Measurements from ENCODE around the gene NBPF20. TPM values are rescaled to one million over a fixed set of nuclear protein-coding genes. Genes with fewer than 3 reads are reported as not detected.
"Not testable (repeated sequence)": the region's sequence is repeated elsewhere in the genome, so short reads cannot be mapped to it uniquely, and the experiment has no call there.

Gene NBPF20
- polyA plus RNA-seq (6.8 and 7.0 TPM in 2 replicates), polyA minus RNA-seq (7.8 and 9.4 TPM in 2 replicates)

GRCh38 chr1:145425436-145426029, at the start of gene NBPF20:
Gene NBPF20 (minus strand): TSS chr1:145425603. CDS start chr1:145405272, 20,331 bp downstream.
- Histone ChIP-seq H3K9me2 (ENCODE audit: insufficient read depth, low read length) (no peaks in the 10 kb centered on the region), H3K9ac (ENCODE audit: low read length) (peak within 1 kb of the TSS; percentile 71), H4K20me1 (ENCODE audit: insufficient read depth) (no peaks in the 10 kb centered on the region), H3K27me3 (ENCODE audit: insufficient read depth, low read depth, low read length) (peaks cover 16% of the 10 kb centered on the region), H3K36me3 (ENCODE audit: insufficient read depth, low read length) (no peaks in the 10 kb centered on the region), H3F3A (ENCODE audit: insufficient read depth, low read length, poor library complexity, severe bottlenecking) (no peaks in the 10 kb centered on the region), H3K79me2 (replicated peaks; ENCODE audit: insufficient read depth, low read length) (no peaks in the 10 kb centered on the region), H2AFZ (ENCODE audit: low read depth, low read length) (peak within 1 kb of the TSS; percentile 76), H3K27ac (ENCODE audit: low read length) (peak within 1 kb of the TSS; percentile 56), H3K4me3 (ENCODE audit: low read length) (peak within 1 kb of the TSS; percentile 76), H3K9me3 (ENCODE audit: low read length) (peaks cover 2% of the 10 kb centered on the region), H3K4me2 (ENCODE audit: low read length) (no peak within 1 kb of the TSS)
- peak; percentile 74 for TF ChIP-seq MXI1 (conservative IDR thresholded peaks at IDR 0.05; ENCODE audit: poor library complexity, severe bottlenecking)
- peak; percentile 55 for TF ChIP-seq SMC3 (conservative IDR thresholded peaks at IDR 0.05; ENCODE audit: poor library complexity)
- TF ChIP-seq TAF1 (IDR thresholded peaks at IDR 0.05; ENCODE audit: low read depth), result no peak
- TF ChIP-seq POLR2AphosphoS5 (IDR thresholded peaks at IDR 0.05), result no peak
- TF ChIP-seq RAD21 (conservative IDR thresholded peaks at IDR 0.05), result peak; percentile 44
- TF ChIP-seq, protein P1, sequence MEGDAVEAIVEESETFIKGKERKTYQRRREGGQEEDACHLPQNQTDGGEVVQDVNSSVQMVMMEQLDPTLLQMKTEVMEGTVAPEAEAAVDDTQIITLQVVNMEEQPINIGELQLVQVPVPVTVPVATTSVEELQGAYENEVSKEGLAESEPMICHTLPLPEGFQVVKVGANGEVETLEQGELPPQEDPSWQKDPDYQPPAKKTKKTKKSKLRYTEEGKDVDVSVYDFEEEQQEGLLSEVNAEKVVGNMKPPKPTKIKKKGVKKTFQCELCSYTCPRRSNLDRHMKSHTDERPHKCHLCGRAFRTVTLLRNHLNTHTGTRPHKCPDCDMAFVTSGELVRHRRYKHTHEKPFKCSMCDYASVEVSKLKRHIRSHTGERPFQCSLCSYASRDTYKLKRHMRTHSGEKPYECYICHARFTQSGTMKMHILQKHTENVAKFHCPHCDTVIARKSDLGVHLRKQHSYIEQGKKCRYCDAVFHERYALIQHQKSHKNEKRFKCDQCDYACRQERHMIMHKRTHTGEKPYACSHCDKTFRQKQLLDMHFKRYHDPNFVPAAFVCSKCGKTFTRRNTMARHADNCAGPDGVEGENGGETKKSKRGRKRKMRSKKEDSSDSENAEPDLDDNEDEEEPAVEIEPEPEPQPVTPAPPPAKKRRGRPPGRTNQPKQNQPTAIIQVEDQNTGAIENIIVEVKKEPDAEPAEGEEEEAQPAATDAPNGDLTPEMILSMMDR (IDR thresholded peaks at IDR 0.05; ENCODE audit: poor library complexity, severe bottlenecking), result peak; percentile 24

DNA sequence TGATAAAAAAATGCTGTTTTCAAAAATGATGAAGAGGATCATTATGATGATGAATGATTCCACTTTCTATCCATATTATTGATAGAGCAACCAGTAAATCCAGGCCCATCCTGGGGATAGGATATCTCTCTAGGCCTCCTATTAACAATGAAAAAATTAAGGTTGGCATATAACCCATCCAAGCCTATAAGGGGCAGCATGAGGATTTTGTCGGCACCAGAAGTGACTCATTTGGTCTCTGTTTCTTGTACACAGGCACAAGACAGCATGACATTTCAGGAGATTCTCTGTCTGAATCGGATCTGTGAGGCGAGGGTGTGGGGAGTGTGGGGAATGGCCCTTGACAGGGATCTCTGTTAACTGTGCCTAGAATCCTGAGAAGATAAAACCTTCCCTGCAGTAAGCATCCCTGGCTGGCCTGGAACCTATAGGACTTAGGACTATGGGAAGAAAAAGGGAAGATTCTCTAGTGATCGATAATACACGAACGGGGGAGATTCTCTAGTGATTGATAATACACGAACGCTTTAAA, 49.5 kb upstream of the NBPF20 start:
- H3K9me2 ChIP-seq (ENCODE audit: insufficient read depth, low read length); H3K27ac ChIP-seq (ENCODE audit: low read length); H3K79me2 ChIP-seq (replicated peaks; ENCODE audit: insufficient read depth, low read length); H3F3A ChIP-seq (ENCODE audit: insufficient read depth, low read length, poor library complexity, severe bottlenecking); H3K9me3 ChIP-seq (ENCODE audit: low read length); H2AFZ ChIP-seq (ENCODE audit: low read depth, low read length); H4K20me1 ChIP-seq (ENCODE audit: insufficient read depth); H3K27me3 ChIP-seq (ENCODE audit: insufficient read depth, low read depth, low read length); H3K4me2 ChIP-seq (ENCODE audit: low read length); H3K36me3 ChIP-seq (ENCODE audit: insufficient read depth, low read length); H3K9ac ChIP-seq (ENCODE audit: low read length): not testable (repeated sequence)
- H3K4me3 ChIP-seq (ENCODE audit: low read length), result peak overlapping the region; percentile 53

DNA sequence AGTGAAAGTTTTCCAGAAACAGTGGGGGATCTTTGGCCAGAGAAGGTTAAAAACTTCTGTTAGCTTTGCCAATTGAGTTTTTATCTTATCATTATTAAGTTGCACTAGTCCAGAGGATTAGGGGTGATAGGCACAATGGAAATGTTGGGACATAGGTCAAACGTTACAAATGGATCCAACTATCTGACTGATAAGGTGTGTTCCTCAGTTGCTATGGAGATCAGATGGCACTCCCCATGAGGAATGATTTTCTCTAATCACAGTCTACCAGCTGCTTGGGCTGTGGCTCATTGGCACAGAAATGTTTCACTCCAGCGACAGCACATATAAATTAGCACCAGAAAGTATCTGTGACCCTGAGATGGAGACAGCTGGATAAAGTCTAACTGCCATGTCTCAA, 47.3 kb upstream of the NBPF20 start:
- H3K4me3 ChIP-seq (ENCODE audit: low read length); H3K9me3 ChIP-seq (ENCODE audit: low read length); H3K27ac ChIP-seq (ENCODE audit: low read length); H3F3A ChIP-seq (ENCODE audit: insufficient read depth, low read length, poor library complexity, severe bottlenecking); H2AFZ ChIP-seq (ENCODE audit: low read depth, low read length); H3K9me2 ChIP-seq (ENCODE audit: insufficient read depth, low read length); H3K9ac ChIP-seq (ENCODE audit: low read length); H3K4me2 ChIP-seq (ENCODE audit: low read length); H4K20me1 ChIP-seq (ENCODE audit: insufficient read depth); H3K36me3 ChIP-seq (ENCODE audit: insufficient read depth, low read length); H3K79me2 ChIP-seq (replicated peaks; ENCODE audit: insufficient read depth, low read length); H3K27me3 ChIP-seq (ENCODE audit: insufficient read depth, low read depth, low read length): not testable (repeated sequence)

- H3K4me3 ChIP-seq (ENCODE audit: low read length); H3K9ac ChIP-seq (ENCODE audit: low read length); H4K20me1 ChIP-seq (ENCODE audit: insufficient read depth); H3K9me2 ChIP-seq (ENCODE audit: insufficient read depth, low read length); H3K27me3 ChIP-seq (ENCODE audit: insufficient read depth, low read depth, low read length); H3K9me3 ChIP-seq (ENCODE audit: low read length); H3K36me3 ChIP-seq (ENCODE audit: insufficient read depth, low read length); H3K79me2 ChIP-seq (replicated peaks; ENCODE audit: insufficient read depth, low read length); H2AFZ ChIP-seq (ENCODE audit: low read depth, low read length); H3F3A ChIP-seq (ENCODE audit: insufficient read depth, low read length, poor library complexity, severe bottlenecking); H3K27ac ChIP-seq (ENCODE audit: low read length); H3K4me2 ChIP-seq (ENCODE audit: low read length): not testable (repeated sequence)
Measured at GRCh38 chr1:145471365-145471764, 46.0 kb upstream of the NBPF20 start.

GRCh38 chr1:145465405-145466144, 40.2 kb upstream of the NBPF20 start:
- peaks cover 16% of the 10 kb centered on the region for H3K27me3 ChIP-seq (ENCODE audit: insufficient read depth, low read depth, low read length)
- H3K9ac ChIP-seq (ENCODE audit: low read length); H3K9me3 ChIP-seq (ENCODE audit: low read length); H4K20me1 ChIP-seq (ENCODE audit: insufficient read depth); H3K27ac ChIP-seq (ENCODE audit: low read length); H3F3A ChIP-seq (ENCODE audit: insufficient read depth, low read length, poor library complexity, severe bottlenecking); H2AFZ ChIP-seq (ENCODE audit: low read depth, low read length); H3K36me3 ChIP-seq (ENCODE audit: insufficient read depth, low read length); H3K79me2 ChIP-seq (replicated peaks; ENCODE audit: insufficient read depth, low read length); H3K4me2 ChIP-seq (ENCODE audit: low read length); H3K9me2 ChIP-seq (ENCODE audit: insufficient read depth, low read length): not testable (repeated sequence)
- peak overlapping the region; percentile 29 for H3K4me3 ChIP-seq (ENCODE audit: low read length)

- H3K27ac ChIP-seq (ENCODE audit: low read length); H3K4me3 ChIP-seq (ENCODE audit: low read length); H3K4me2 ChIP-seq (ENCODE audit: low read length): not testable (repeated sequence)
Measured at GRCh38 chr1:145464708-145465336, 39.4 kb upstream of the NBPF20 start.

More at GRCh38 chr1:145464708-145465336, 39.4 kb upstream of the NBPF20 start:
- not testable (repeated sequence) for H3K36me3 ChIP-seq (ENCODE audit: insufficient read depth, low read length); H3K9me3 ChIP-seq (ENCODE audit: low read length); H4K20me1 ChIP-seq (ENCODE audit: insufficient read depth); H3K79me2 ChIP-seq (replicated peaks; ENCODE audit: insufficient read depth, low read length); H2AFZ ChIP-seq (ENCODE audit: low read depth, low read length); H3F3A ChIP-seq (ENCODE audit: insufficient read depth, low read length, poor library complexity, severe bottlenecking); H3K9me2 ChIP-seq (ENCODE audit: insufficient read depth, low read length); H3K9ac ChIP-seq (ENCODE audit: low read length)
- peaks cover 16% of the 10 kb centered on the region for H3K27me3 ChIP-seq (ENCODE audit: insufficient read depth, low read depth, low read length)

Data from neural cell (in vitro differentiated cells).